K562 (cell line): ENCODE measurements around the gene MAGI1.

Experiments used
- CBX8 ChIP-seq: fragments of 200-600 bp; sonication (generic); IDR thresholded peaks from 2 replicates; pipeline ENCODE4 v1.6.1; 2012; ENCODE audit warnings: borderline replicate concordance, mixed run types, low read depth, mild to moderate bottlenecking, moderate library complexity, mixed read lengths, low read length, control low read depth, inconsistent platforms; ENCODE audit not compliant: poor library complexity, severe bottlenecking; ENCODE audit errors: extremely low read depth
- CEBPG ChIP-seq, 3 experiments: fragments of 200-800 bp in 1 of 3; sonication (Bioruptor generic) in 1 of 3; sonication (generic) in 1 of 3; formaldehyde crosslinking in 1 of 3; IDR thresholded peaks in 2 of 3; conservative IDR thresholded peaks in 1 of 3; 2 replicates each; pipeline versions ENCODE4 v1.6.1 to v1.8.0; 2016 to 2022; ENCODE audit warnings: missing compliant biosample characterization in 2 of 3, missing genetic modification characterization in 2 of 3, mild to moderate bottlenecking in 1 of 3, missing genetic modification reagents in 1 of 3
- E2F6 ChIP-seq, 2 experiments: IDR thresholded peaks; 2 replicates each; pipeline ENCODE4 v1.6.1; 2011; ENCODE audit warnings: borderline replicate concordance in 1 of 2, control low read depth in 1 of 2, low read depth in 1 of 2, low read length in 1 of 2, mild to moderate bottlenecking in 1 of 2, mixed read lengths in 1 of 2, moderate library complexity in 1 of 2; ENCODE audit not compliant: insufficient read depth in 1 of 2, insufficient read length in 1 of 2, poor library complexity in 1 of 2, severe bottlenecking in 1 of 2; ENCODE audit errors: extremely low read depth in 1 of 2
- NFIC ChIP-seq: fragments of 450-650 bp; IDR thresholded peaks from 2 replicates; pipeline ENCODE4 v1.6.1; 2017; ENCODE audit warnings: mild to moderate bottlenecking, inconsistent platforms
- NFRKB ChIP-seq: fragments of 450-650 bp; IDR thresholded peaks from 2 replicates; pipeline ENCODE4 v1.6.1; 2016; ENCODE audit warnings: low read depth
- RAD21 ChIP-seq, 2 experiments: fragments of 250-450 bp in 1 of 2; fragments of 450-650 bp in 1 of 2; sonication (Bioruptor Pico) in 1 of 2; formaldehyde crosslinking in 1 of 2; IDR thresholded peaks in 1 of 2; conservative IDR thresholded peaks in 1 of 2; 2 replicates each; pipeline versions ENCODE4 v1.4.0 to v1.8.0; 2020 to 2022; ENCODE audit warnings: mild to moderate bottlenecking in 2 of 2, moderate library complexity in 1 of 2
- RBBP5 ChIP-seq: fragments of 200-600 bp; sonication (generic); IDR thresholded peaks from 2 replicates; pipeline ENCODE4 v1.6.1; 2012; ENCODE audit warnings: borderline replicate concordance, mild to moderate bottlenecking, low read length, control low read depth, inconsistent platforms; ENCODE audit not compliant: insufficient read depth, poor library complexity, severe bottlenecking
- RFX5 ChIP-seq: IDR thresholded peaks from 2 replicates; pipeline ENCODE4 v1.6.1; 2011; ENCODE audit warnings: low read depth, mild to moderate bottlenecking, improper control_type of control experiment, low read length
- TAF15 ChIP-seq: fragments of 200-400 bp; formaldehyde crosslinking; IDR thresholded peaks from 2 replicates; pipeline ENCODE4 v1.6.1; 2017; ENCODE audit warnings: mild to moderate bottlenecking, low read depth, low read length, moderate library complexity
- ZSCAN29 ChIP-seq: fragments of 450-650 bp; IDR thresholded peaks from 2 replicates; pipeline ENCODE4 v1.6.1; 2017
- TF ChIP-seq, protein P1 (sequence below): sonication (generic); formaldehyde crosslinking; IDR thresholded peaks from 2 replicates; pipeline ENCODE4 v1.8.1; 2023; ENCODE audit warnings: mild to moderate bottlenecking, missing genetic modification reagents, moderate library complexity

DNA sequence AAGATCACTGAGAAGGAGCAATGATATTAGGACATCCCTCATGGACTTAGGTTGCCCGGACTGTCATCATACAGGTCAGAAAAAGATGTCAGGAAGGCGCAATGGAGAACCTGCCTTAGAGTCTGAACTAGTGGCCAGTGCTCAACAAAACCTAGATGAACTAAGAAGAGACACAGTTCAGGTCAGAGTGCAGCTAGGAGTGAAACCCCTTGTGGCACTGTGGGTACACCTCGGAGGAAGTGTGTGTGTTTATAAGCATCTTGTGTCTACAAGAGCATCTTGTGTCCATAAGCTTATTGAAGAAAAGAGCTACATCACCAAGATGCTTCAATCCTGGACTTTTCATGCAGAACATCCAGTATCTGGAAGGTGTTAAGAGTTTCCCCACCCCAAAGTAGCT is 315.7 kb downstream of the MAGI1 start:
- TF ChIP-seq ZSCAN29 (no peak), NFIC (no peak), E2F6 (IDR thresholded peaks at IDR 0.05; ENCODE audit: borderline replicate concordance in 1 of 2, extremely low read depth in 1 of 2, insufficient read depth in 1 of 2, insufficient read length in 1 of 2, low read depth in 1 of 2, low read length in 1 of 2, poor library complexity in 1 of 2, severe bottlenecking in 1 of 2) (no peak), RFX5 (no peak), NFRKB (no peak), RBBP5 (no peak), TAF15 (no peak), CBX8 (no peak), RAD21 (CRISPR knock-in tag; conservative IDR thresholded peaks at IDR 0.05 in 1 of 2, IDR thresholded peaks at IDR 0.05 in 1 of 2) (no peak), CEBPG (CRISPR knock-in tag; IDR thresholded peaks at IDR 0.05) (no peak), CEBPG (tag; conservative IDR thresholded peaks at IDR 0.05 in 1 of 2, IDR thresholded peaks at IDR 0.05 in 1 of 2) (no peak)
- TF ChIP-seq, protein P1, sequence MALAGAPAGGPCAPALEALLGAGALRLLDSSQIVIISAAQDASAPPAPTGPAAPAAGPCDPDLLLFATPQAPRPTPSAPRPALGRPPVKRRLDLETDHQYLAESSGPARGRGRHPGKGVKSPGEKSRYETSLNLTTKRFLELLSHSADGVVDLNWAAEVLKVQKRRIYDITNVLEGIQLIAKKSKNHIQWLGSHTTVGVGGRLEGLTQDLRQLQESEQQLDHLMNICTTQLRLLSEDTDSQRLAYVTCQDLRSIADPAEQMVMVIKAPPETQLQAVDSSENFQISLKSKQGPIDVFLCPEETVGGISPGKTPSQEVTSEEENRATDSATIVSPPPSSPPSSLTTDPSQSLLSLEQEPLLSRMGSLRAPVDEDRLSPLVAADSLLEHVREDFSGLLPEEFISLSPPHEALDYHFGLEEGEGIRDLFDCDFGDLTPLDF (CRISPR knock-in tag): no peak
